GM21515 (cell line): ENCODE measurements around the gene UBE2E2.

ENCODE experiments used
- ATAC-seq: cut with Tn5 transposase; IDR thresholded peaks from one replicate; pipeline ENCODE4 v1.9.1; 2021; ENCODE audit not compliant: unreplicated experiment

The UBE2E2 gene

DNA sequence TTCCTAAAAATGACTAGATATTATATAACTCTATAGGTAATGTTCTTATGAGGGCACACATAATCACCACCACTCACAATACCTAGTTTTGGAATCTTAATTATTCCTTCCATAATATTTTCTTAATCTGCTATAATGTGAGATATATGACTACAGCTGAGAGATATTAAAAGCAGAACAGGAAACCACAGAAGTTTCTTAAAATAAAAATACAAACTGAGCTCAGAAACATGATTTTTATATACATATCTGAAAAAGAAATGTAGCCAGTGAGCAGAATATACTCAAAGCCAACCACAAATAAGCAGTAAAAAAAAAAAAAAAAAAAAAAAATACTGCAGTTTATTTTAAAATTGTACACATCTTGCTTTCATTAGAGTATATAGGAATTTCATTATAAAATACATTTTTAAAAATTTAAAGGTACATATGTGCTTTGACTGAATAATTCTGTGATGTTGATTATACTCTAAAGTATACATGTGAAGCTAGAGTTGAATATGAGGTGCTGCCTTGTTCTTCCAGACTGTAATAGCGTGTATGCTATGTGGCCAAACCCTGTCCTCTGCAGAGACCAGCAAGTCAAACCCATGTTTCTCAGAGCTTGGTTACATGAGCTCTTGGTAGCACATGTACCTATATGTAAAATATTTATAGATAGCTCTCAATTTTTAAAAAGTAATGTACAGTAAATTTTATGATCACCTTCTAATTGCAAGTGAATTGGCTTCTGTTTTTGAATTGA is 175.0 kb downstream of the UBE2E2 start:
- ATAC-seq = no peak

DNA sequence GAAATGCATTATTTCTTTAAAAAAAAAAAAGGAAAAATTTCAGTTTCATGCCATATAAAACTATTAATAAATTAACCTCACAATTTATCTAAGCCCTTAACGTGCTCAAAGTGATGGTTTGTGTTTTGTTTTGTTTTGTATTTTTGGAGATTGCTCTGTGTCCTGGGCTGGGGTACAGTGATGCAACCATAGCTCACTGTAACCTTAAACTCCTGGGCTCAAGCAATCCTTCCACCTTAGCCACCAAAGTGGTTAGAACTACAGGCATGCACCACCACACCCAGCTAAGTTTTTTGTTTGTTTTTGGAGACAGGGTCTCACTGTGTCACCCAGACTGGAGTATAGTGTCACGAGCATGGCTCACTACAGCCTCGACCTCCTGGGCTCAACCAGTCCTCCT is 180.7 kb downstream of the UBE2E2 start:
- no peak for ATAC-seq

DNA sequence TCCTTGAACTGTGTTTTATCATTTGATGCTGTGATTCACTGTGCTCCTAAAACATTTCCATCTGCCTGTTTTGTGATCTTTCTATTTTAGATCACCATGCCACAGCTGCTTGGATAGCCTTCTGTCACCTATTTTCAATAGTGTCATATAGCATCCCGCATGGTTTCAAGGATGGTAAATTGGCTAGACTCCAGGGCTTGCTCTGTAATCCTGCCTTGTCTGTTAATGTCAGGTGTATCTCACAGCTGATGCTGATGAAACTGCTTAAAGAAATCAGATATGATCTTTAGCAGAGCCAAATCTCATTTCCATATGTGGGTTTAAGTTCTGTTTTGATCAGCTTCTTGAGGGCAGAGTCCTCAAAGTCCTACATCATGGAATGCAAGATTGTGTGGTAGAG is 182.2 kb downstream of the UBE2E2 start:
- ATAC-seq = no peak

DNA sequence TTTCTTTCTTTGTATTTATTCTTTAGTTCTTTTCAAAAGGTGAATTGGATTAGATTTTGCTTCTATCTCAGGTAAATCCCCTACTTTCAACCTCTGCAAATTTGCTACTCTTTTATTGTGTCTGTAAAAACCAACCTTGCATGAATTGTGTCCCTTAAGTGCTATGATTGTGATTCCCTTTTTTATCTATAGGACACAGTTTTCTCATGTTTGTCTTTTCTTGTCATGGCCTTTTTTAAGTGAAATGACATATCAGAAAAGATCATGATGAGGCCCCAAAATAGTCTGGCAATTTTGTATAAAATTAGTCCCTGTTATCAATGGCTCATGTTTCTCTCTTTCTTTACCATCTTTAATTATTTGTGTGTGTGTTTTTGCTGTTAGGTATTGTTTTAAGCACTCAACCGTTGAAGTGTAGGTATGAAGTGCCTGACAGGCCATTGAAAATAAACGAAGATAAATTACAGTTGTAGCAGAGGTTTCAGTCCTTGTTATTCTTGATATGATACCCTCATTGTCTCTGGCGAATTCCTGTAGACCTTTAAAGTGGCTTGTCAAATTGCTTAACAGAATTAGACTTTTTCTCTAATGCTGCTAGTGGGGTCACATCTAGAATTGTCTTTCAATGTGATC is 184.3 kb downstream of the UBE2E2 start:
- ATAC-seq = no peak

DNA sequence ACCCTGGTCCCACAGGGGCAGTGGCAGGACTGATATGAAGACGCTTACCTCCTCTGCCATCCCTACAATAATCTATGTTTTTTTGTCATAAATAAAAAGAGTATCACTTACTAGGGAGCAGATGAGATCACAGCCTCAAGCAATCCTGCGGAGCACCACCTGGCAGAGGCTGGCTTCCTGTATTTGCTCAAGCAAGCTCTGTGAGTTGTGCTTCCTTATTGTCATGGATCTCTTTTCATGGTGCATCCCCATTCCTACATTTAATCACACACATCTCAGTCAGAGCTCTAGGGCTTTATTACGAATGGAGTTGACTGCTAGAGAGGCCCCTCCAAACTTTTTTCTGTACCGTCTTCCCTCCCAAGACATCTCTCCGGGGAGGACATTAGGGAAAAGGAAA is 186.0 kb downstream of the UBE2E2 start:
- ATAC-seq = no peak

DNA sequence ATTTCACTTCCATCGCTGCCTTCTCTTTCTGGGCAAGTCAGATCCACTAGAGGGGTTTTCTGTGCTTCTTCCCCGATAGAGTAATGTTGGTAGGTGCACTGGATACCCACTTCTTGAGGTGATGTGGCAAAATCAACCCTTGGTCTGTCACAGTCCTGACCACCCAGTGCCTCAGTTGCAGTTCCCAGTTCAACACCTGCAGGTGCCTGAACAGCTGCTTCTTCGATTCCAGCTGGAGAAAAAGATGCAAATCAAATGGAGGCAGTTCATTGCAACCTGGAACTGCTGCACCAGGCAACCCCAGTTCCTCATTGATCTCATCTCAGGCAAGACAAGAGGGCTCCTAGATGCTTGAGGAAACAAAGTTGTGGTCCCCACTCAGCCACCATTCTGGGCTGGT is 186.6 kb downstream of the UBE2E2 start:
- peak; percentile 66 for ATAC-seq

DNA sequence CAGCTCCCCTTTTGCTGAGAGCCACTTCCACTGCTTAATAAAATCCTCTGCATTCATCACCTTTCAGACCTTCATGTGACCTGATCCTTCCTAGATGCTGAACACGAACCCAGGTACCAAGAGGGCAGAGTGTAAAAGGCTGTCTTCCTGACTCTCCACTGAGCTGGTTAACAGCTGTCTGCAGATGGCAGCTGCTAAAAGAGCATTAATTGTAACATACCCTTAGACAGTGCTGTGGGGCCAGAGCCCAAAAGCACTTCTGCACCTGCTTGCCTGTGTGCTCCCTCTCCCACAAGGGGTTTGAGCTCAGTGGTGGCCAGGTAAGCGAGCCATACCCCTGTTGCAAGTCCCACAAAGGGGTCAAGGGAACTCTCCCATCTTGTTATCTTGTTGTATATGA is 187.3 kb downstream of the UBE2E2 start:
- ATAC-seq = no peak

DNA sequence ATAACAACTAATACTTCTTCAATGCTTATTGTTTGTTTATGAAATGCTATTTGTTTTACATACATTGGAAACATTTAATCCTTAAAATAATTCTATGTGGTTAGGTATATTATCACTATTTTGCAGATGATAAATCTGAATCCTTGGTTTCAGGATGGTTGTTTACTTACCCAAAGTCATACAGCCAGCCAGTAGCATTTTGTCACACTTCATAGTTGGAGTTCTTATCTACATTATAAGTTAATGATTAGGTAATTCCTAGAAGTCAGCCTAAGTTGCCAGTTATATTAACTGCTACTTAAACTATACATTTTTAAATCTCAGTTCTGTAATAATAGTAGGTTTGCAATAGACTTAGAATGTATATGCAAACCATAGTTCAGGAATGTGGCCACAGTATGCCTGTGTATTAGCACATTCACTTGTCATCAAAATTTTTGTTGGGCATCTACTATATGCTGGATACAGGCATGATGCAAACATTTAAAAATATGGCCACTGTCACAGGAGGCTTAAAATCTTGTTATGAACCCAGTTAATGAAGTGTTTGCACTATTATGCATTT is 187.9 kb downstream of the UBE2E2 start:
- ATAC-seq = no peak

DNA sequence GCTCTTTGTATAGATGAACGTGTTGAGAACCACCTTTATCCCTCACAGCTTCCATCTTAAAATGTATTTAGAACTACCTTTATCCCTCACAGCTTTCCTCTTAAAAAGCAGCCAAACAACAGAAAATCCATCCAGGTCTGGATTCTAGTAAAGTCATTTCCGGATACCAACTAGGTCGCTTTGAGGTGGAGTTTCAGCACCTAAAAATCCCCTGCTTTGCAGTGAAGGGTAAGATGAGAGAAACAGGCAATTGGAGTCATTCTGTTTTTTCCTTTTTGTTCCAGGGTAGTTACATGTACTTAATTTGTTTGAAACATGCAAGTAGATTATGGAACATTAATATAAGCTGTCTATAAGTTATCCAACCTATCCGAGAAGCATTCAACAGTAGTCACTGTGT is 192.0 kb downstream of the UBE2E2 start:
- peak; percentile 46 for ATAC-seq

DNA sequence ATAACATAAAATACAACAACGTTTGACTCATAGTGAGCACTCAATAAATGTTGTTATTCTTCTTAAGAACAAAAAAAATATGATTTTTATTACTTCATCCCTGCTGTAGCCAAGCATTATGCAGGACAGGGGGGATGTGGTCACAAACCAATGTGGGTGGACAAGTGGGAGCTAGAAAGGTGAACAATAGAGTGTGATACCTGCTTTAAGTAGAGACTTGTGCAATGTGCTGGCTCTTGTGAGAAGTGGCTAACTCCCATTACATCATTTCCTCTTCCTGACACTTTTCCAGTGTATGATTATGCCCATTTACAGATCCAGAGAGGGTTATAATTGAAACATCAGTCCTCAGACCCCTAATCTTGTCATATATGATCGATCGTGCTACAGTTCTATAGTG is 193.6 kb downstream of the UBE2E2 start:
- no peak for ATAC-seq

DNA sequence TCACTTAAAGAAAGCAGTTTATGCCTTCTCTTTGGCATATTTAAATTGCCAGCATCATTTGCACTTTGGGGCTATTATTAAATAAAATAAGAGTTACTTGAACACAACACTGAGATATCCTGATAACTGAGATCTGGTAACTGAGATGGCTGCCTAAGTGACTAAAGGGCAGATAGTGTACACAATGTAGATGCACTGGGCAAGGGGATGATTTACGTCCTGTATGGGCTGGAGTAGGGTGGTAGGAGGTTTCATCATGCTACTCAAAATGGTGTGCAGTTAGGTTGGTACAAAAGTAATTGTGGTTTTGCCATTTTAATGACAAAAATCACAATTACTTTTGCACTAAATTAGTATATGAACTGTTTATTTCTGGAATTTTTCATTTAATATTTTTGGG is 196.1 kb downstream of the UBE2E2 start:
- ATAC-seq = no peak

DNA sequence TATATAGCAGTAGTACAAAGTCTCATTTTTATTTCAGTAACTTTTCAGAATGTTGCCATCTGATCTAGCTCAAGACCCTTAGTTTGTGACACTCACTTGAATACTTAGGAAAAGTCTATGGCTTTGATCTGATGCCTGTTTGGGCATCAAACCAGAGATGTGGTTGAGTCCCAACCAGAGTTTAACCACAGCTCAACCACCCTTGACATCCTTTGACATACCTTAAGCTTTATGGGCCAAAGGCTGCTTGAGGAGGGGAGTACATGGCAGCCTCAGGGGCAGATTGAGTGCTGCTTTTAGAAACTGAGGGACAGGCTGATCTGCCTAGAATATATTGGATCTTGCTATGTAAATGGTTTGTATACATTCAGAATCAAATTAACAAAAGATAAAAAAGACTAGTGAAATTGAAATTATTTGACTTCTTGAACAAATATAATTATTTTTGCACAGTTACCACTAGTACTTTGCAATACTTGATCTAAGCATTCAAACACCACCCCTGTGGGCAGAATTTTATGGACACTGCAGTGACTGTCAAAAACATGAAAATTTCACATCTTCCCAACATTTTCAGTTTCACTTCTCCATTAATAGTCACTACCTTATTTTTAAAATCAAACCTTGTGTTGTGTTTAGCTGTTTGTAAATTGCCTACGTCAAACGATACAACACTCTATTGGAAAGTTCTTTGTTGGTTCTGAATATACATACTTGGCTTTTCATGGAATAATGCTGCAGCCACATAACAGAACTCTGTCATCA is 199.8 kb downstream of the UBE2E2 start:
- ATAC-seq = peak; percentile 43

DNA sequence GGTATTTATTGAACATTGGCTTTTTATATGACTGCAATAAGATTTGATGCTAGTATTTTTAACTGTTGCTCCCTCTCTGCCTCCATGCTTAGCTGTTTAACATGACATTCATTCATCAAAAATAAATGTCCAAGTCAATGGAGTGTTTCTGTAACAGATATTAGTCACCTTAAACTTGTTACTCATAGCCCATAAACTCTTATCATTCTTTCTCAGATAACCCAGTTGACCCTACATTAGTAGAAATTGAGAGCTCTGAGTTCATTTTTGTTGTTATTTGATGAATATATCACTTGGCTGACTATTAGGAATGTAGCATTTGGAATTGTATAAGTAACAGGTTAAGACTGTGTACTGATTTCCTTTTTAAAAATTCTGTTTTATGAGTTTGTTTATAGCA is 201.1 kb downstream of the UBE2E2 start:
- ATAC-seq = no peak

DNA sequence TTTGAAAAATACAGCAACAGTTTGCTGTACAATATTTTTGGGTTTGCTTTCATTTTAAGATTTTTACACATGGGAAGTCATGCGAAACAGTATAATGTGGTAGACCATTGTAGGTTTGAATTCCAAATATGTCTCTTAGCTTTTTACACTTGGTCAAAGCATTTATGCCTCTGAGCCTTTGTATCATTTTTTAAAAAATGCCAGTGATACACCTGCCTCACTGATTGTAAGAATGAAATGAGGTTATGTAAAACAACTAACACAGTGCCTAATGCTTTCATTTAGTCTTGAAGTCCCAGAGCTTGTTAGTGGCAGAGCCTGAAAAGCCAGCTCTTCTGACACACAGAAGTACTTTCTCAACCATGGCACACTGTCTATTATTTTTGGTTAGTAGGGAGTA is 202.0 kb downstream of the UBE2E2 start:
- peak; percentile 47 for ATAC-seq

DNA sequence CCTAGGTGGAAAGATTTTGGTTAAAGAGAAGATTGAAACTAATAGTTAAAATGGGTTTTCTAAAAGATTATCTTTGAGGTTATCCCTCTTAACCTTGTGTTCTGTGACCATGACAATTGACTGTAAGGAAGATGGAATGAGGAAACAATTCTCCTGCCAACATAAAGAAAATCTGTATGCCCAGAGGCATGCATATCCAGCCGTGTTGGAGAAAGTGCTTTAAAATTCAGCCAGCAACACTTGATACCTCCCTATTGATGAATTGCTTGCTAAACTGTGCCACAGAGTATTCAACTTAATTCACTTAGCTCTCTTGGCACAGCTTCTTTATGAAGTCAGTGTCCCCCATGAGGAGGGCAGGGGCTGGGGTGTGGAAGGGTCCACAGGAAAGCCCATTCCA is 203.5 kb downstream of the UBE2E2 start:
- ATAC-seq = no peak

DNA sequence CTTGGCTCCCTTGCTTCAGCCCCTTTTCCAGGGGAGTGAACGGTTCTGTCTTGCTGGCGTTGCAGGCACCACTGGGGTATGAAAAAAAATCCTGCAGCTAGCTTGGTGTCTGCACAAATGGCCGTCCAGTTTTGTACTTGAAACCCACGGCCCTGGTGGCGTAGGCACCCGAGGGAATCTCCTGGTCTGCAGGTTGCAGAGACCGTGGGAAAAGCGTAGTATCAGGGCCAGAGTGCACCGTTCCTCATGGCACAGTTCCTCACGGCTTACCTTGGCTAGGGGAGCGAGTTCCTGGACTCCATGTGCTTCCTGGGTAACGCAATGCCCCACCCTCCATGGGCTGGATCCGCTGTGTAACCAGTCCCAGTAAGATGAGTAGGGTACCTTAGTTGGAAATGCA is 214.9 kb downstream of the UBE2E2 start:
- no peak for ATAC-seq

DNA sequence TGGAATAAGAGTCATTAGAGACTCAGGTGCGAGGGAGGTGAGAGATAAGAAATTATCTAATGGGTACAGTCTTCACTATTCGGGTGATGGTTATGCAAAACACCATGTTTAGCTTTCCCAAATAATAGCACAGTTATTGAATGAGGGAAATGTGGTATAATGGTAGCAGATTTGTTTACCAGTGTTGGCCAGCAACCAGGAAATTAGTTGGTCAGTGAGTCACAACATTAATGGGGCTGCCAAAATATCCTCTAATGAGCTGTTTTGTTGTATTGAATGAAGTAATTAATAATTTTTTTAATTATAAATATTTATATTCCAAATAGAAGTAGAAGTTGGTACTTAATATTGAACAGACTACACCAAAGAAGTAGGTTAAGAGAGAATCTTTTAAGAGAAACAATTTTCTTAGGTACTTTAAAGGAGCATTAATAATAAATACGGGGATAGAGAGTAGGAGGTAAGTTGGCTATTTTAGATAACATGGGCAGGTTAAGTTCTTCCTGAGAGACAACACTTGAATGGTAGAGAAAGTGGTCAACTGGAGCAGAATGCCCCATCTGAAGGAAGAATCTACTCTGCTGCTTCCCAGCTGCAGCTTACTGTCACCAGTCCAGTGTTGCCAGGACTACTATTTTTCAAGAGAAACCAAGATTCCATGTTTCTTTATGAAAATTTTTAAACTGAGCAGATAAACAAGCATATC is 218.8 kb downstream of the UBE2E2 start:
- peak; percentile 46 for ATAC-seq

DNA sequence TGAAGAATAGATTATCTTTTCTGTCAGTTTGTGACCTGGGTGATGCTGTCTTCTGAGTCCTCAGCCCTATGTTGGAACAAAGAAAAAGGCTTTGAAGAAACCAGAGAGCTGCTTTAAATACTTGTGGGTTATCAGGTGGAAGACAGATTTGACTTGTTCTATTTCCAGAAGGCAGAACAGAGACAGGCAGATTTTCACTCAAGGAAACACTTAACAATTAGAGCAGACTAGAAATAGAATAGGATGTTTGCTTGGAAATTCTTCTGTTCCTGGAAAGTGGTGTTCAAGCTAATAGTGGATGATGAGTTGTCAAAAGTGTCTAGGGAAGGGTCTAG is 219.4 kb downstream of the UBE2E2 start:
- ATAC-seq = peak; percentile 82

DNA sequence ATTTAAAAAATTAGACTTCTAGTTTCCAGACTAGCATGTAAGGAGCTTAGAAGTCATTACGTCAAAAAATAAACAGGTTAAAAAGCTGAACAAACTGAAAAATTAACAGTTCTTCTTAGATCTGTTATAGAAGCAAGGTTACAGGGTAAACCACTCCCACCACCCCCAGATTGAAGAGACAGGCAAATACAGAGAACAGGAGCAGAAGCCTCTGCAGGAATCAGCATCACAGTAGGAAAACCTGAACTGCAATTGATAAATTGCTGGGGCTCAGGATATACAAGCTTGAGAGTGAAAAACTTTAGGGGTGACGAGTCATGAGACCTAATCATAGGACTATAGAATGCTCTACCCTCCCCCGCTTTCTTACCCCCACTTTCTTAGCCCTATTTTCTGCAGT is 222.3 kb downstream of the UBE2E2 start:
- no peak for ATAC-seq

DNA sequence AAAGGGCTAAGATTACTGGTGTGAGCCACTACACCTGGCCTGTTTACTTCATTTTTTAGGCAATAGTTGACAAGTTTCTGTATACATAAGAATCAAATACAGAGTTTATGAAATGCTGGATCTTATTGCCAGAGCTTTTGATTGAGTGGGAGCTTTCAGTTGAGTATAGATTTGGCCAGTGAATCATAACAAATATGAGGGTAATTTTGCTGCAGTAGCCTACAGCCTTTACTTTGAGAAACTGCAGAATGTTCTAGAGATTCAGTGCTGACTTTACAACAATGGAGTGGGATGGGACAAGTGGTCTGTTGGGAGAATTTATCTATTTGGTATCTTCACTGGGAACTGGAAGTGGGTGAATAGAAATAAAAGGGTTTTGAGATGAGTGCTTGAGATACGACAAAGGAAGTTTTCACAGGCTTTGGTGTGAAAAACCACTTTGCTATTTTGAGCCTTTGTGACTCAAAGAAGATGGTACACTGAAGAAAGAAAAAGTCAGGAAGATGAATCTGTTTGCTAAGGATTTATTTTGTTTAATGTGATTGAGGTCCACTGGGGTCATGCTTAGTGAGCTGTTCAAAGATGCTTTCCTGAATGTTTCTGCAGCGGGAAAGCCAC is 227.8 kb downstream of the UBE2E2 start:
- no peak for ATAC-seq

DNA sequence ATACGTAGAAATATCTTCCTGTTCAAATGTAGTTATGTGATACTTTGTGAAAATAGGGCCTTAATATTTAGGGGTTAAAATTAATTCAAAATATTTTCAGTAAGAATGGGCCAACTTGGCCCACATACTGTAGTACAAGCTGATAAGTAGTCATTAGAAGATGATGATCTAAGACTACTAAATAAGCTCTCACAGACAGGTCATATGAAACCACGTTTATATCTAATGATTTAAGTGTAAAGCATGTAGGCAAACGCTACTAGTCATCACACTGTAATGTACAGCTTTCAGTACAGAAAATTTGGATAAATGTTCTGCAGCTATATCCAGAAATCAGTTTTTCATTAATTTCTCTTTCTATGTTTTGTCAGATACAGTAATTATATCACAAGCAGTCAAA is 228.6 kb downstream of the UBE2E2 start:
- ATAC-seq = no peak
